H1 (cell line): ENCODE results near the gene TPP1. TPM values are rescaled to one million over a fixed set of nuclear protein-coding genes. Genes with fewer than 3 reads are reported as not detected.

Source experiments
- CTCF ChIA-PET: fragments of 300-600 bp; sonication (Branson Sonifier 250); formaldehyde crosslinking; loops from one replicate; lab custom pipeline; 2021; ENCODE audit not compliant: partially characterized antibody; lab: Charles Lee
- POLR2A ChIA-PET: fragments of 300-600 bp; sonication (Branson Sonifier 250); formaldehyde crosslinking; loops from one replicate; lab custom pipeline; 2021; ENCODE audit warnings: inconsistent platforms; ENCODE audit not compliant: partially characterized antibody; lab: Charles Lee
- DNase-seq, 2 experiments: peaks; one replicate each; pipeline versions ENCODE4 v3.0.0 to v3.0.0-alpha.2; 2010 to 2022; ENCODE audit warnings: low spot score in 2 of 2, low read depth in 1 of 2, mixed read lengths in 1 of 2
- FAIRE-seq: peaks from 2 replicates; lab custom pipeline; 2011; peaks lifted over from hg19 to GRCh38; lab: Jason Lieb, UNC
- H2AFZ ChIP-seq: 2 replicates; pipeline ENCODE4 v1.8.1; 2012; ENCODE audit warnings: low read length, inconsistent platforms
- H2AK5ac ChIP-seq: 2 replicates; pipeline ENCODE4 v1.6.1; 2013; ENCODE audit warnings: low read depth, low read length
- H2BK120ac ChIP-seq: replicated peaks from 2 replicates; pipeline ENCODE3; 2013; ENCODE audit warnings: low read depth, low read length, inconsistent platforms
- H2BK12ac ChIP-seq: 2 replicates; pipeline ENCODE4 v1.6.1; 2013; ENCODE audit warnings: low read depth, low read length
- H2BK15ac ChIP-seq: 2 replicates; pipeline ENCODE4 v1.6.1; 2013; ENCODE audit warnings: low read length
- H2BK20ac ChIP-seq: 2 replicates; pipeline ENCODE4 v1.6.1; 2013; ENCODE audit warnings: low read length
- H2BK5ac ChIP-seq: 2 replicates; pipeline ENCODE4 v1.6.1; 2013; ENCODE audit warnings: low read depth, low read length
- H3K14ac ChIP-seq: 2 replicates; pipeline ENCODE4 v1.6.1; 2013; ENCODE audit warnings: inconsistent platforms; ENCODE audit not compliant: insufficient read length
- H3K18ac ChIP-seq: 2 replicates; pipeline ENCODE4 v1.6.1; 2013; ENCODE audit warnings: low read length; ENCODE audit errors: extremely low read depth
- H3K23ac ChIP-seq: 2 replicates; pipeline ENCODE4 v1.6.1; 2013; ENCODE audit warnings: inconsistent platforms; ENCODE audit not compliant: insufficient read length
- H3K23me2 ChIP-seq: 2 replicates; pipeline ENCODE4 v1.6.1; 2013; ENCODE audit warnings: low read depth, low read length
- H3K27ac ChIP-seq: 2 replicates; pipeline ENCODE4 v1.6.1; 2011; ENCODE audit warnings: low read depth, low read length, inconsistent platforms
- H3K27me3 ChIP-seq, 4 experiments: replicated peaks in 1 of 4; 1 replicate in 1 of 4; 2 replicates in 3 of 4; pipeline versions ENCODE4 v1.6.1 to v1.8.1; 2011 to 2013; ENCODE audit warnings: low read length in 3 of 4, mild to moderate bottlenecking in 3 of 4, inconsistent platforms in 2 of 4, mixed read lengths in 2 of 4, moderate library complexity in 1 of 4; ENCODE audit not compliant: control insufficient read depth in 3 of 4, insufficient read depth in 3 of 4; ENCODE audit errors: extremely low read depth in 1 of 4
- H3K36me3 ChIP-seq, 4 experiments: 2 replicates each; pipeline versions ENCODE4 v1.6.1 to v1.8.1; 2011 to 2013; ENCODE audit warnings: mild to moderate bottlenecking in 4 of 4, low read length in 3 of 4, moderate library complexity in 2 of 4, control low read depth in 1 of 4, inconsistent platforms in 1 of 4; ENCODE audit not compliant: insufficient read depth in 4 of 4, control insufficient read depth in 2 of 4
- H3K4ac ChIP-seq: replicated peaks from 2 replicates; pipeline ENCODE3; 2013; ENCODE audit warnings: low read length, low read depth, mixed read lengths, inconsistent platforms; ENCODE audit not compliant: insufficient read length
- H3K4me1 ChIP-seq, 4 experiments: replicated peaks in 1 of 4; 1 replicate in 1 of 4; 2 replicates in 3 of 4; pipeline versions ENCODE4 v1.6.1 to v1.8.1; 2011 to 2013; ENCODE audit warnings: low read length in 3 of 4, inconsistent platforms in 2 of 4, mixed read lengths in 1 of 4; ENCODE audit not compliant: insufficient read depth in 4 of 4, control insufficient read depth in 3 of 4
- H3K4me2 ChIP-seq, 2 experiments: 2 replicates each; pipeline versions ENCODE4 v1.6.1 to v1.8.1; 2011 to 2013; ENCODE audit warnings: low read depth in 2 of 2, low read length in 2 of 2, control low read depth in 1 of 2, inconsistent platforms in 1 of 2, mild to moderate bottlenecking in 1 of 2; ENCODE audit not compliant: insufficient read depth in 1 of 2
- H3K4me3 ChIP-seq, 4 experiments: fragments of 200-600, 300-600 bp in 1 of 4; sonication (generic), shearing (Covaris generic), sonication (Bioruptor Twin) in 1 of 4; 2 replicates each; pipeline versions ENCODE4 v1.5.1 to v1.8.1; 2011 to 2016; ENCODE audit warnings: low read length in 4 of 4, low read depth in 3 of 4, control low read depth in 2 of 4, inconsistent platforms in 2 of 4, mild to moderate bottlenecking in 2 of 4, mixed read lengths in 1 of 4, moderate library complexity in 1 of 4; ENCODE audit not compliant: insufficient read depth in 2 of 4; ENCODE audit errors: extremely low read depth in 1 of 4
- H3K56ac ChIP-seq: replicated peaks from 2 replicates; pipeline ENCODE3; 2013; ENCODE audit warnings: low read depth, mild to moderate bottlenecking, mixed read lengths, low read length, inconsistent platforms; ENCODE audit not compliant: insufficient read length
- H3K79me1 ChIP-seq: 2 replicates; pipeline ENCODE4 v1.6.1; 2013; ENCODE audit warnings: low read depth, low read length, control low read depth
- H3K79me2 ChIP-seq, 2 experiments: 2 replicates each; pipeline versions ENCODE4 v1.6.1 to v1.8.1; 2012 to 2013; ENCODE audit warnings: low read length in 2 of 2, mild to moderate bottlenecking in 2 of 2, inconsistent platforms in 1 of 2; ENCODE audit not compliant: insufficient read depth in 2 of 2, control insufficient read depth in 1 of 2
- H3K9ac ChIP-seq, 4 experiments: replicated peaks in 1 of 4; 1 replicate in 1 of 4; 2 replicates in 3 of 4; pipeline versions ENCODE4 v1.6.1 to v1.8.1; 2011 to 2013; ENCODE audit warnings: low read depth in 3 of 4, low read length in 3 of 4, control low read depth in 2 of 4, mild to moderate bottlenecking in 2 of 4, moderate library complexity in 2 of 4, inconsistent platforms in 1 of 4; ENCODE audit errors: extremely low read depth in 1 of 4
- H3K9me3 ChIP-seq, 2 experiments: 2 replicates each; pipeline versions ENCODE4 v1.6.1 to v1.8.1; 2012 to 2013; ENCODE audit warnings: mild to moderate bottlenecking in 2 of 2, moderate library complexity in 2 of 2, control low read depth in 1 of 2, inconsistent platforms in 1 of 2, low read depth in 1 of 2, low read length in 1 of 2, mixed read lengths in 1 of 2; ENCODE audit not compliant: insufficient read depth in 2 of 2
- H4K20me1 ChIP-seq, 2 experiments: replicated peaks in 1 of 2; 2 replicates each; pipeline versions ENCODE3 to v1.8.1; 2011 to 2013; ENCODE audit warnings: inconsistent platforms in 2 of 2, low read length in 2 of 2, mild to moderate bottlenecking in 1 of 2; ENCODE audit not compliant: insufficient read depth in 2 of 2, control insufficient read depth in 1 of 2
- H4K5ac ChIP-seq: 2 replicates; pipeline ENCODE4 v1.6.1; 2013; ENCODE audit warnings: low read length, low read depth, mixed read lengths, inconsistent platforms; ENCODE audit not compliant: insufficient read length
- H4K8ac ChIP-seq: 2 replicates; pipeline ENCODE4 v1.8.0; 2013; ENCODE audit warnings: mild to moderate bottlenecking, moderate library complexity, low read length, inconsistent platforms; ENCODE audit not compliant: insufficient read depth; ENCODE audit errors: extremely low read depth
- H4K91ac ChIP-seq: replicated peaks from 2 replicates; pipeline ENCODE3; 2013; ENCODE audit warnings: low read length, mixed read lengths, inconsistent platforms; ENCODE audit not compliant: insufficient read length
- ASH2L ChIP-seq: fragments of 200-600, 300-600 bp; sonication (generic); IDR thresholded peaks from one replicate; pipeline ENCODE4 v1.7.1; 2017; ENCODE audit warnings: low read length
- EP300 ChIP-seq, 2 experiments: IDR thresholded peaks; 1 replicate in 1 of 2; 2 replicates in 1 of 2; pipeline ENCODE4 v1.6.1; 2011 to 2012; ENCODE audit warnings: low read depth in 2 of 2, low read length in 2 of 2, mild to moderate bottlenecking in 2 of 2, borderline replicate concordance in 1 of 2, inconsistent platforms in 1 of 2, moderate library complexity in 1 of 2
- GABPA ChIP-seq: IDR thresholded peaks from 2 replicates; pipeline ENCODE4 v1.6.1; 2011; ENCODE audit warnings: mild to moderate bottlenecking, low read length, moderate library complexity, borderline replicate concordance; ENCODE audit not compliant: insufficient read depth
- MAFK ChIP-seq: IDR thresholded peaks from 2 replicates; pipeline ENCODE4 v1.6.1; 2012; ENCODE audit warnings: low read depth, mild to moderate bottlenecking, improper control_type of control experiment, low read length
- SAP30 ChIP-seq: fragments of 300-600 bp; sonication (generic); IDR thresholded peaks from 2 replicates; pipeline ENCODE4 v1.7.1; 2012; ENCODE audit warnings: low read length, moderate library complexity, mild to moderate bottlenecking, inconsistent platforms; ENCODE audit not compliant: insufficient read depth, insufficient replicate concordance
- WGBS, 2 experiments: shearing (Covaris generic) in 1 of 2; methylation state at CpG; one replicate each; pipeline versions ENCODE4 v1.1.6 to v1.1.7; 2013 to 2015; ENCODE audit warnings: low lambda C conversion rate in 2 of 2, mixed read lengths in 2 of 2, inconsistent platforms in 1 of 2, low coverage in 1 of 2, missing lambda C conversion rate in 1 of 2; ENCODE audit not compliant: insufficient replicate concordance in 2 of 2, insufficient coverage in 1 of 2, insufficient read length in 1 of 2; ENCODE audit errors: extremely low coverage in 1 of 2, missing lambda C conversion rate in 1 of 2; 5-methylcytosine and 5-hydroxymethylcytosine counted together
- polyA plus RNA-seq, 7 experiments: library from polyadenylated mRNA; depleted of rRNA in 3 of 7; stranded (reverse) in 5 of 7; unstranded in 2 of 7; fragments of >200 nt in 5 of 7; fragments of 200-250 nt in 2 of 7; gene quantifications; 1 replicate in 5 of 7; 2 replicates in 1 of 7; 4 replicates in 1 of 7; pipeline versions ENCODE4 v1.2.1 to v1.2.3, GENCODE V29; 2011 to 2013; ENCODE audit warnings: missing spikeins in 2 of 7, mixed read lengths in 2 of 7
- total RNA-seq: library from RNA; stranded (reverse); fragmentation: NEBNext Ultra II Directional; extraction: Animal tissue kit (Norgen Biotek cat#: 25700); gene quantifications from 2 replicates; pipeline ENCODE4 v1.2.1, GENCODE V29; 2021
- TF ChIP-seq, protein P1 (sequence below), 3 experiments: IDR thresholded peaks; 1 replicate in 2 of 3; 2 replicates in 1 of 3; pipeline versions ENCODE4 v1.5.1 to v1.6.1; 2011; ENCODE audit warnings: low read length in 3 of 3, mild to moderate bottlenecking in 3 of 3, inconsistent platforms in 2 of 3, low read depth in 1 of 3, moderate library complexity in 1 of 3; ENCODE audit not compliant: insufficient read depth in 1 of 3; ENCODE audit errors: control extremely low read depth in 1 of 3

TPP1 gene
- total and polyA plus RNA-seq, 2 of the 8 experiments (the other 6 are each of a cell fraction or from before 2014, with no cell fraction given), result 36.1 to 77.5 TPM

DNA sequence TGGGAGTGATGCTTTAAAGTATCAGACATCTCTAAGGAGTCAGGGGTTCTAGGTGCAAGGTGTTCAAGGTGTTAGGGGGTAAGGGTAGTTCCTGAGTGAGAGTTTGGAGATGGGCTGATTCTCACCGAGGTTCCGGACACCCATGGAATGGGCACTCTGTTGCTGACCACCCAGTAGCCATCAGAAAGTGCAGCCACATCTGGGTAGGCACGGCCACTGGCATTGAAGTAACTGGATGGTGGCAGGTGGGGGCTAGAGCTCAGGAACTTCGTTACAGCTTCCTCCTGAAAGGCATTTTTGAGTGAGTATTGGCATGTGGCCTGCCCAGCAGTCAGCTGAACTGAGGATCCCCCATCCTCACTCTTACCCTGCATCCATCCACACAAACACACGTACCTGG, 4.2 kb downstream of the TPP1 start:
- no peak for TF ChIP-seq ASH2L
- TF ChIP-seq GABPA, result no peak
- no peak for TF ChIP-seq SAP30
- no peak for TF ChIP-seq MAFK
- no peak for TF ChIP-seq EP300 (IDR thresholded peaks at IDR 0.05; ENCODE audit: borderline replicate concordance in 1 of 2, low read depth in 2 of 2, low read length in 2 of 2)
- TF ChIP-seq, protein P1, sequence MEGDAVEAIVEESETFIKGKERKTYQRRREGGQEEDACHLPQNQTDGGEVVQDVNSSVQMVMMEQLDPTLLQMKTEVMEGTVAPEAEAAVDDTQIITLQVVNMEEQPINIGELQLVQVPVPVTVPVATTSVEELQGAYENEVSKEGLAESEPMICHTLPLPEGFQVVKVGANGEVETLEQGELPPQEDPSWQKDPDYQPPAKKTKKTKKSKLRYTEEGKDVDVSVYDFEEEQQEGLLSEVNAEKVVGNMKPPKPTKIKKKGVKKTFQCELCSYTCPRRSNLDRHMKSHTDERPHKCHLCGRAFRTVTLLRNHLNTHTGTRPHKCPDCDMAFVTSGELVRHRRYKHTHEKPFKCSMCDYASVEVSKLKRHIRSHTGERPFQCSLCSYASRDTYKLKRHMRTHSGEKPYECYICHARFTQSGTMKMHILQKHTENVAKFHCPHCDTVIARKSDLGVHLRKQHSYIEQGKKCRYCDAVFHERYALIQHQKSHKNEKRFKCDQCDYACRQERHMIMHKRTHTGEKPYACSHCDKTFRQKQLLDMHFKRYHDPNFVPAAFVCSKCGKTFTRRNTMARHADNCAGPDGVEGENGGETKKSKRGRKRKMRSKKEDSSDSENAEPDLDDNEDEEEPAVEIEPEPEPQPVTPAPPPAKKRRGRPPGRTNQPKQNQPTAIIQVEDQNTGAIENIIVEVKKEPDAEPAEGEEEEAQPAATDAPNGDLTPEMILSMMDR (IDR thresholded peaks at IDR 0.05; ENCODE audit: control extremely low read depth in 1 of 3, insufficient read depth in 1 of 3, low read depth in 1 of 3, low read length in 3 of 3), result no peak
- Histone ChIP-seq H4K20me1 (no peaks in the 10 kb centered on the region), H3K18ac (no peak overlapping the region), H2BK12ac (no peak overlapping the region), H3K27me3 (no peaks in the 10 kb centered on the region), H2BK20ac (no peak overlapping the region), H4K8ac (no peak overlapping the region), H3K27ac (no peak overlapping the region), H2BK120ac (no peak overlapping the region), H3K4me3 (no peak overlapping the region), H2AK5ac (no peak overlapping the region), H3K4me2 (no peak overlapping the region), H4K5ac (no peak overlapping the region), H2BK5ac (no peak overlapping the region), H3K4me1 (peaks cover 4 to 15% (median 8%) of the 10 kb centered on the region in 4 experiments; a peak in 6 of 7 replicates), H3K14ac (no peak overlapping the region), H3K79me2 (peaks cover 0 to 15% of the 10 kb centered on the region in 2 experiments; a peak in 2 of 4 replicates), H3K23me2 (peaks cover 17% of the 10 kb centered on the region), H3K23ac (no peak overlapping the region), H3K9me3 (no peaks in the 10 kb centered on the region), H3K9ac (no peak overlapping the region), H3K36me3 (peaks cover 8 to 15% (median 12%) of the 10 kb centered on the region in 4 experiments; a peak in 7 of 8 replicates), H2BK15ac (no peak overlapping the region), H4K91ac (no peak overlapping the region), H3K56ac (no peak overlapping the region), H2AFZ (no peak overlapping the region), H3K79me1 (no peaks in the 10 kb centered on the region; the same call in none of the 2 replicates), H3K4ac (no peak overlapping the region)
- no peak for FAIRE-seq
- POLR2A ChIA-PET, result no interaction called here
- CTCF ChIA-PET, result interaction anchor here (1.6 kb wide), 1 partner anchor 65 kb away, joined by 3 read pairs; no protein-coding TSS in a partner anchor
- DNase-seq, result no peak
- 97% methylated on average over 5 of the region's 5 CpGs; no CpG with 5 or more reads in 1 of the 2 experiments for WGBS, 2 experiments
